Measurements from ENCODE around the gene CCNI. TPM values are rescaled to one million over a fixed set of nuclear protein-coding genes. Genes with fewer than 3 reads are reported as not detected.

CCNI gene
- total RNA-seq, 1 experiment from 2014 or later = 155 TPM

GRCh38 chr4:77097611-77098010 is 21.8 kb upstream of the CCNI start:
- intact Hi-C loops (cut with micrococcal nuclease; ENCODE audit: unreplicated experiment) = no loop called here
- H3K9me2 ChIP-seq (ENCODE audit: insufficient read depth) = no peaks in the 10 kb centered on the region
- H3K4me3 ChIP-seq = no peak overlapping the region
- no peak for DNase-seq
- H3K36me3 ChIP-seq (ENCODE audit: low read depth) = no peaks in the 10 kb centered on the region
- CTCF ChIA-PET = no interaction called here
- TF ChIP-seq EZH2 (IDR thresholded peaks at IDR 0.05; ENCODE audit: low read depth) = no peak
- TF ChIP-seq, protein P1, sequence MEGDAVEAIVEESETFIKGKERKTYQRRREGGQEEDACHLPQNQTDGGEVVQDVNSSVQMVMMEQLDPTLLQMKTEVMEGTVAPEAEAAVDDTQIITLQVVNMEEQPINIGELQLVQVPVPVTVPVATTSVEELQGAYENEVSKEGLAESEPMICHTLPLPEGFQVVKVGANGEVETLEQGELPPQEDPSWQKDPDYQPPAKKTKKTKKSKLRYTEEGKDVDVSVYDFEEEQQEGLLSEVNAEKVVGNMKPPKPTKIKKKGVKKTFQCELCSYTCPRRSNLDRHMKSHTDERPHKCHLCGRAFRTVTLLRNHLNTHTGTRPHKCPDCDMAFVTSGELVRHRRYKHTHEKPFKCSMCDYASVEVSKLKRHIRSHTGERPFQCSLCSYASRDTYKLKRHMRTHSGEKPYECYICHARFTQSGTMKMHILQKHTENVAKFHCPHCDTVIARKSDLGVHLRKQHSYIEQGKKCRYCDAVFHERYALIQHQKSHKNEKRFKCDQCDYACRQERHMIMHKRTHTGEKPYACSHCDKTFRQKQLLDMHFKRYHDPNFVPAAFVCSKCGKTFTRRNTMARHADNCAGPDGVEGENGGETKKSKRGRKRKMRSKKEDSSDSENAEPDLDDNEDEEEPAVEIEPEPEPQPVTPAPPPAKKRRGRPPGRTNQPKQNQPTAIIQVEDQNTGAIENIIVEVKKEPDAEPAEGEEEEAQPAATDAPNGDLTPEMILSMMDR (conservative IDR thresholded peaks at IDR 0.05) = no peak
- H3F3A ChIP-seq (ENCODE audit: insufficient read depth, low read depth) = no peaks in the 10 kb centered on the region
- H3K9me3 ChIP-seq (ENCODE audit: insufficient read depth, low read depth) = no peaks in the 10 kb centered on the region
- H4K20me1 ChIP-seq (ENCODE audit: insufficient read depth) = no peaks in the 10 kb centered on the region
- no peak overlapping the region for H2AFZ ChIP-seq
- H3K27ac ChIP-seq = no peak overlapping the region
- H3K4me2 ChIP-seq = no peak overlapping the region
- POLR2A ChIA-PET (ENCODE audit: unreplicated experiment) = no interaction called here
- no peaks in the 10 kb centered on the region for H3K27me3 ChIP-seq (ENCODE audit: insufficient read depth, low read depth)
- H3K79me2 ChIP-seq (ENCODE audit: low read depth) = no peaks in the 10 kb centered on the region
- BruUV-seq (replicated peaks) = no TSS peak
- H3K4me1 ChIP-seq (replicated peaks; ENCODE audit: insufficient read depth) = no peaks in the 10 kb centered on the region

- Histone ChIP-seq H3K4me3 (no peak overlapping the region), H3K4me1 (replicated peaks; ENCODE audit: insufficient read depth) (no peaks in the 10 kb centered on the region), H3K27ac (no peak overlapping the region), H3K79me2 (ENCODE audit: low read depth) (no peaks in the 10 kb centered on the region), H2AFZ (no peak overlapping the region), H3K27me3 (ENCODE audit: insufficient read depth, low read depth) (no peaks in the 10 kb centered on the region), H3K4me2 (no peak overlapping the region), H3K36me3 (ENCODE audit: low read depth) (no peaks in the 10 kb centered on the region), H3K9me3 (ENCODE audit: insufficient read depth, low read depth) (no peaks in the 10 kb centered on the region), H4K20me1 (ENCODE audit: insufficient read depth) (no peaks in the 10 kb centered on the region), H3F3A (ENCODE audit: insufficient read depth, low read depth) (no peaks in the 10 kb centered on the region), H3K9me2 (ENCODE audit: insufficient read depth) (no peaks in the 10 kb centered on the region)
- ChIA-PET POLR2A (ENCODE audit: unreplicated experiment) (no interaction called here), CTCF (interaction anchor here (0.9 to 1.6 kb wide), 2 partner anchors 59 to 108 kb away, joined by 3 to 5 read pairs; no protein-coding TSS in a partner anchor)
- peak in 1 of 2 experiments; percentile 30 for DNase-seq
- intact Hi-C loops (cut with micrococcal nuclease; ENCODE audit: unreplicated experiment) = loop anchor here (1.0 kb wide), 1 partner anchor 63 kb away; no protein-coding TSS in a partner anchor
- no TSS peak for BruUV-seq (replicated peaks)
- TF ChIP-seq EZH2 (IDR thresholded peaks at IDR 0.05; ENCODE audit: low read depth) = no peak
- TF ChIP-seq, protein P1 (conservative IDR thresholded peaks at IDR 0.05) = peak; percentile 68
Observed at GRCh38 chr4:77095101-77095821, 19.5 kb upstream of the CCNI start.

DNA sequence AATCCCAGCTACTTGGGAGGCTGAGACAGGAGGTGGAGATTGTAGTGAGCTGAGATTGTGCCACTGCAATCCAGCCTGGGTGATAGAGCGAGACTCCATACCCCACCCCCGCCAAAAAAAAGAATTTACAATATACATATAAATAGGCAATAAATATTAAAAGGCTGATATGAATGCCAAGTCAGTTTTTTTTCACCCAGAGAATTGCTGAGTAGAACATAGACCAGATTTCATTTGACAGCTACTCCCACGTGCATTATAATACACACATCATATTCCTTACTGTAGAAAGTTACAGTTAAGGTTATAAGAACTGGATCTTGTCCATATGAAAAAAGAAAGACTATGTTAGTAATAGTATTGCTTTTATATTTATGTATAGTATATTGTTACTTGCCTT is 18.7 kb upstream of the CCNI start:
- CTCF ChIA-PET = interaction anchor here (1.6 kb wide), 1 partner anchor 108 kb away, joined by 5 read pairs; no protein-coding TSS in a partner anchor
- Histone ChIP-seq H3K36me3 (ENCODE audit: low read depth) (no peaks in the 10 kb centered on the region), H3K4me1 (replicated peaks; ENCODE audit: insufficient read depth) (no peaks in the 10 kb centered on the region), H4K20me1 (ENCODE audit: insufficient read depth) (no peaks in the 10 kb centered on the region), H3K79me2 (ENCODE audit: low read depth) (no peaks in the 10 kb centered on the region), H2AFZ (no peak overlapping the region), H3K4me3 (no peak overlapping the region), H3K9me2 (ENCODE audit: insufficient read depth) (no peaks in the 10 kb centered on the region), H3K4me2 (no peak overlapping the region), H3F3A (ENCODE audit: insufficient read depth, low read depth) (no peaks in the 10 kb centered on the region), H3K27me3 (ENCODE audit: insufficient read depth, low read depth) (no peaks in the 10 kb centered on the region), H3K9me3 (ENCODE audit: insufficient read depth, low read depth) (no peaks in the 10 kb centered on the region), H3K27ac (no peak overlapping the region)
- no peak for DNase-seq
- intact Hi-C loops (cut with micrococcal nuclease; ENCODE audit: unreplicated experiment) = no loop called here
- BruUV-seq (replicated peaks) = no TSS peak
- TF ChIP-seq, protein P1 (conservative IDR thresholded peaks at IDR 0.05) = no peak
- TF ChIP-seq EZH2 (IDR thresholded peaks at IDR 0.05; ENCODE audit: low read depth) = no peak
- POLR2A ChIA-PET (ENCODE audit: unreplicated experiment) = no interaction called here
